ENCODE results near the gene SNAPC3.
"Not testable (repeated sequence)": the region's sequence is repeated elsewhere in the genome, so short reads cannot be mapped to it uniquely, and the experiment has no call there.

The SNAPC3 gene

GRCh38 chr9:15423231-15423985 lies 732 bp downstream of the SNAPC3 start:
- DNase-seq (ENCODE audit: low read depth): no peak

- no peak for DNase-seq (ENCODE audit: low read depth)
These were observed 3.3 kb downstream of the SNAPC3 start for GRCh38 chr9:15426019-15426418.

- not testable (repeated sequence) for DNase-seq (ENCODE audit: low read depth)
These were observed 5.0 kb downstream of the SNAPC3 start for GRCh38 chr9:15427702-15428101.

- no peak for DNase-seq (ENCODE audit: low read depth)
These were observed 8.5 kb downstream of the SNAPC3 start for GRCh38 chr9:15430920-15431844.

- DNase-seq (ENCODE audit: low read depth): no peak
These were observed 10.5 kb downstream of the SNAPC3 start for GRCh38 chr9:15433191-15433590.

- DNase-seq (ENCODE audit: low read depth): no peak
These were observed 11.0 kb downstream of the SNAPC3 start for GRCh38 chr9:15433661-15434060.

- DNase-seq (ENCODE audit: low read depth): no peak
These were observed 16.2 kb downstream of the SNAPC3 start for GRCh38 chr9:15438891-15439290.

- not testable (repeated sequence) for DNase-seq (ENCODE audit: low read depth)
These were observed 19.2 kb downstream of the SNAPC3 start for GRCh38 chr9:15441841-15442240.

- DNase-seq (ENCODE audit: low read depth): not testable (repeated sequence)
These were observed 19.6 kb downstream of the SNAPC3 start for GRCh38 chr9:15442264-15442663.

- no peak for DNase-seq (ENCODE audit: low read depth)
These were observed 21.5 kb downstream of the SNAPC3 start for GRCh38 chr9:15444141-15444540.

- no peak for DNase-seq (ENCODE audit: low read depth)
These were observed 31.3 kb downstream of the SNAPC3 start for GRCh38 chr9:15453956-15454355.

GRCh38 chr9:15461056-15461455 lies 38.4 kb downstream of the SNAPC3 start:
- no peak for DNase-seq (ENCODE audit: low read depth)

- no peak for DNase-seq (ENCODE audit: low read depth)
These were observed 38.9 kb downstream of the SNAPC3 start for GRCh38 chr9:15461601-15462000.

GRCh38 chr9:15468145-15468544 lies 45.5 kb downstream of the SNAPC3 start:
- DNase-seq (ENCODE audit: low read depth): no peak

GRCh38 chr9:15469406-15469805 lies 46.7 kb downstream of the SNAPC3 start:
- DNase-seq (ENCODE audit: low read depth): no peak

GRCh38 chr9:15469862-15470261 lies 47.2 kb downstream of the SNAPC3 start:
- no peak for DNase-seq (ENCODE audit: low read depth)

- DNase-seq (ENCODE audit: low read depth): no peak
These were observed 53.4 kb downstream of the SNAPC3 start for GRCh38 chr9:15475923-15476536.

GRCh38 chr9:15480028-15480427 lies 57.4 kb downstream of the SNAPC3 start:
- DNase-seq (ENCODE audit: low read depth): no peak

- no peak for DNase-seq (ENCODE audit: low read depth)
These were observed 59.5 kb downstream of the SNAPC3 start for GRCh38 chr9:15482146-15482545.

GRCh38 chr9:15484802-15485201 lies 62.1 kb downstream of the SNAPC3 start:
- DNase-seq (ENCODE audit: low read depth): no peak

- no peak for DNase-seq (ENCODE audit: low read depth)
These were observed 63.4 kb downstream of the SNAPC3 start for GRCh38 chr9:15485836-15486666.

GRCh38 chr9:15491950-15492349 lies 69.3 kb downstream of the SNAPC3 start:
- no peak for DNase-seq (ENCODE audit: low read depth)
